Endothelial cell (in vitro differentiated cells): ENCODE measurements around the gene XYLT1. TPM values are rescaled to one million over a fixed set of nuclear protein-coding genes. Genes with fewer than 3 reads are reported as not detected.

Experiments
- DNase-seq: peaks from one replicate; pipeline ENCODE4 v3.0.0; 2021; ENCODE audit warnings: low spot score
- H3K27ac Mint-ChIP-seq: one replicate; pipeline ENCODE4 v1.8.0; 2021; ENCODE audit warnings: mixed read lengths, inconsistent platforms; ENCODE audit not compliant: unreplicated experiment
- H3K27me3 Mint-ChIP-seq: one replicate; pipeline ENCODE4 v1.8.0; 2021; ENCODE audit warnings: mild to moderate bottlenecking, moderate library complexity, mixed read lengths, inconsistent platforms; ENCODE audit not compliant: unreplicated experiment
- H3K36me3 Mint-ChIP-seq: one replicate; pipeline ENCODE4 v1.8.0; 2021; ENCODE audit warnings: mild to moderate bottlenecking, low read depth, mixed read lengths, inconsistent platforms; ENCODE audit not compliant: unreplicated experiment
- H3K4me1 Mint-ChIP-seq: one replicate; pipeline ENCODE4 v1.8.0; 2021; ENCODE audit warnings: mild to moderate bottlenecking, mixed read lengths, inconsistent platforms; ENCODE audit not compliant: unreplicated experiment
- H3K4me3 Mint-ChIP-seq: one replicate; pipeline ENCODE4 v1.8.0; 2021; ENCODE audit warnings: mild to moderate bottlenecking, mixed read lengths, inconsistent platforms; ENCODE audit not compliant: unreplicated experiment
- H3K9me3 Mint-ChIP-seq: one replicate; pipeline ENCODE4 v1.8.0; 2021; ENCODE audit warnings: mixed read lengths, inconsistent platforms; ENCODE audit not compliant: unreplicated experiment
- total RNA-seq: library from RNA; stranded (reverse); fragmentation: NEBNext Ultra II Directional; extraction: Animal tissue kit (Norgen Biotek cat#: 25700); gene quantifications from one replicate; pipeline ENCODE4 v1.2.1, GENCODE V29; 2021; ENCODE audit not compliant: unreplicated experiment
- TF ChIP-seq, protein P1 (sequence below): fragments of 200-600 bp; sonication (generic); IDR thresholded peaks from one replicate; pipeline ENCODE4 v1.5.0; 2021; ENCODE audit warnings: antibody characterized with exemption; ENCODE audit not compliant: unreplicated experiment

Gene XYLT1
- total RNA-seq, 1 donor from 2014 or later: 11.1 TPM

DNA sequence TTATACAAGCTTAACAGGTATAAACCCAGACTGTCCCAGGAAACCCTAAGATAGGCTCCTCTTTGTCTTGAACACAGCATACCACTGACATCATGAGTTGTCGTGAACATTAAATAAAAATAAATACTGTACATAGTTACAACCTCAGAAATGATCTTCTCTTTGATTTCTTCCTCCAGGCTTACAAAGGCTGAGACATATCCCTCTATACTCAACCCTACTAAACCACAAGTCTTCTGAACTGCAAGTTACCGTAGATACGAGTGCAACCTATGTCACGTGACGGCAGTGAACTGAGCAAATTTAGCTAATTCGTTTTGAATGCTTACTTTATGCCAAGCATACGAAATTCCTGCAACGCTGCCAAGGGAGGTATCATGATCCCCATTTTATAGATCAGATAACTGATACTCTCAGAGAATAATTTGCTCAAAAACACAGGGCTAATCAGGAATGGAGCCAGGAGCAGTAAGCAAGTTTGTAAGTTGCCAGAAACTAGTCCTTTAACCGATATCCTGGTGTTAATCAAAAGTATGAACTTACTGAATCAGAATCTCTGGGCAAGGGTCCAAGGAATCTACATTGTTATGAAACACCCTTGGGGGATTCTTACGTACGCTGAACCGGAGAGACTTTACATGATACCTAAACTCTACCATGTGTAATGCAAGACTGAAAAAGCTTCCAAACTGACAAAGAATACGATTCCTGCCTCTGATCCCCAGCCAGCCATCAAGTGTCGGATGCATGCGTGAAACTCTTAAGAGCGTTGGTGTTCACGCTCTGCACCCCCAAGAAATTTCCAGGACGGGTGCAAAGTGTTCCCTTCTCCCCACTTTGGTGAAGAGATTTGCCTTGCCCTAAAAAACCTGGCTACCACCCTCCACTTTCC lies 106.2 kb downstream of the XYLT1 start:
- Mint-ChIP-seq H3K27ac (no peak overlapping the region), H3K4me3 (no peak overlapping the region), H3K36me3 (no peaks in the 10 kb centered on the region), H3K9me3 (no peaks in the 10 kb centered on the region), H3K4me1 (peaks cover 11% of the 10 kb centered on the region), H3K27me3 (peaks cover 5% of the 10 kb centered on the region)
- TF ChIP-seq, protein P1, sequence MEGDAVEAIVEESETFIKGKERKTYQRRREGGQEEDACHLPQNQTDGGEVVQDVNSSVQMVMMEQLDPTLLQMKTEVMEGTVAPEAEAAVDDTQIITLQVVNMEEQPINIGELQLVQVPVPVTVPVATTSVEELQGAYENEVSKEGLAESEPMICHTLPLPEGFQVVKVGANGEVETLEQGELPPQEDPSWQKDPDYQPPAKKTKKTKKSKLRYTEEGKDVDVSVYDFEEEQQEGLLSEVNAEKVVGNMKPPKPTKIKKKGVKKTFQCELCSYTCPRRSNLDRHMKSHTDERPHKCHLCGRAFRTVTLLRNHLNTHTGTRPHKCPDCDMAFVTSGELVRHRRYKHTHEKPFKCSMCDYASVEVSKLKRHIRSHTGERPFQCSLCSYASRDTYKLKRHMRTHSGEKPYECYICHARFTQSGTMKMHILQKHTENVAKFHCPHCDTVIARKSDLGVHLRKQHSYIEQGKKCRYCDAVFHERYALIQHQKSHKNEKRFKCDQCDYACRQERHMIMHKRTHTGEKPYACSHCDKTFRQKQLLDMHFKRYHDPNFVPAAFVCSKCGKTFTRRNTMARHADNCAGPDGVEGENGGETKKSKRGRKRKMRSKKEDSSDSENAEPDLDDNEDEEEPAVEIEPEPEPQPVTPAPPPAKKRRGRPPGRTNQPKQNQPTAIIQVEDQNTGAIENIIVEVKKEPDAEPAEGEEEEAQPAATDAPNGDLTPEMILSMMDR: no peak
- DNase-seq: no peak

DNA sequence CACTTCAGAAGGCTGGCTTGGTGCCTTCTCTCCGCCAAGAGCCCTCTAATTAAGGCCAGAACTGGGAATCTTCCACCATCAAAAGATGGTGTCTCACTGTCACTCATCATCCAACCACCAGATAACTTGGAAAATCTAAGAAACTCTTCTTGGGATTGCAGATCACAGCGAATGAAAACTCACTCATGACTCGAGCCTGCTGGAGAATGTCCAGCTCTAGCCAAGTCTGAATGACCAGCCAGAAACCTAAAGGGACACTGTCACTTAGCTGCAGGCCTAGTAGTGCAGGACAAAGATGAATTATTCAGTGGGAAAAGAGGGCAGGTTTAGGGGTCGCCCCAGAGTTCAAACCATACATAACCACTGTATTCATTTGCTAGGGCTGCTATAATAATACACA lies 107.8 kb downstream of the XYLT1 start:
- Mint-ChIP-seq H3K27me3 (peaks cover 3% of the 10 kb centered on the region), H3K4me1 (peaks cover 8% of the 10 kb centered on the region), H3K36me3 (no peaks in the 10 kb centered on the region), H3K4me3 (no peak overlapping the region), H3K9me3 (no peaks in the 10 kb centered on the region), H3K27ac (no peak overlapping the region)
- TF ChIP-seq, protein P1: no peak
- no peak for DNase-seq

DNA sequence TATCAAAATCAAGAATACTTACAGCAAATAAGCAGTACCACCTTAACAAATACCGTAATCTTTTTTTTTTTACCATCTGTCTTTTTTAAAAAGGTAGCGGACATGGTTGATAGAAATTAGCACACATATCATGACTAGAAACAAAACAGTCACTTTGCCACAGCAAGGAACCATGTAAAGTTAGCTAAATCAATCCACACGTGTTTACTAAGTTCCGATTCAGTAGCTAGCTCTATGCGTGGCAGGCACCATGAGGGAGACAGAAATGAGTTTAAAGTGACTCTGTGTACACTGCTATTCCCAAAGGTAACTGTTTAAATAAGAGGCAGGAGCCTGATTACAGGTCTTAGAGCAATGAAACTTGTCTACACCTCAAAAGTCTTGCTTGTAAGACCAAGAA lies 108.6 kb downstream of the XYLT1 start:
- no peak overlapping the region for H3K27ac Mint-ChIP-seq
- peaks cover 3% of the 10 kb centered on the region for H3K27me3 Mint-ChIP-seq
- H3K36me3 Mint-ChIP-seq: no peaks in the 10 kb centered on the region
- TF ChIP-seq, protein P1: no peak
- peaks cover 11% of the 10 kb centered on the region for H3K4me1 Mint-ChIP-seq
- DNase-seq: no peak
- H3K4me3 Mint-ChIP-seq: no peak overlapping the region
- H3K9me3 Mint-ChIP-seq: no peaks in the 10 kb centered on the region

DNA sequence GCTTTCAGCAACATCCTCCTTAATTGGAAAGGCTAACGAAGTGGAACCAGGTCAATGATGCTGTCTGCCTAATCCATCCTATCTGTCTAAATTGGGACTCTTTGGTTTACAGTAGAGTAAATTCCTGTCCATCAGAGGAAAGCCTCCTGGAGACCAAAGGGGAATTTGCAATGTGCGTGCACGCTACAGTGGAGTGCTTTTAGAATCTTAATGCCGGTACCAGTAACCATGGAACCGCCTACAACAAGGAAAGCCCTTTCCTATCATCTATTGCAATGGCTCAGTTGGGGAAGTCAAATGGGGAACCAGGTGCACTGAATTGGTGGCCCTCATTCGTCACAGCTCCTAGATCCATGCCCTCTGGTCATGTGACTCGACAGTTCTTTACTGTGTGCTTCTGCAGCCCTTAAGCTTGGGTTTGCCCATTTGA lies 110.1 kb downstream of the XYLT1 start:
- Mint-ChIP-seq H3K4me1 (peaks cover 17% of the 10 kb centered on the region), H3K27me3 (peaks cover 3% of the 10 kb centered on the region), H3K4me3 (no peak overlapping the region), H3K36me3 (no peaks in the 10 kb centered on the region), H3K9me3 (no peaks in the 10 kb centered on the region), H3K27ac (no peak overlapping the region)
- TF ChIP-seq, protein P1: no peak
- no peak for DNase-seq

DNA sequence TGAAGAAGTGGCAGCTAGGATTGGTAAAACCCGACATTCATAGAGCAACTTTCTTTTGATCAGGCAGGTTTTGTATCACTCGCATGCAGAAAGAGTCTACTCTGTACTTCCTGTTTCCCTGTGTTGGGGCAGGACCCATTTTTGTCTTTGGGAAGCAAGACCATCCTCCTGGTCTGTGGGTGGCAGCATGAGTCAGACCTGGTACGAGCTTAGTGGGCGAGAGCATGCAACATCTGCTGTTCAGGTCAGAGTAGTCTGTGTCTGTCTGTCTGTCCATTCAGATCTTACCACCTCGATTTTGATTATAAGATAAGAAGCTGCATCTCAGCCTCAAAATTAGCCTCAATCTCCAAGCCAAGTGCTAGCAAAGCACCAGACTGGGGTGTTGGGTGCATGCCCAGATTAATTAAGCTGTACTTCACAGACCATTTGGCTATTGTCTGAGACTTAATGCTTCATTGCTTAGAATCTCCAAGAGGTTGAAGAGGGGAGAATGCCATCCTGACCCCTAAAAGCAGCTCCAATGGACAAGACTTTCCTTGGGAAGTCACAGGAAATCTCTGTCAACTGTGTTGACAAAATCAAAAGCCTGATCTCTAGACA lies 110.9 kb downstream of the XYLT1 start:
- TF ChIP-seq, protein P1: no peak
- H3K27ac Mint-ChIP-seq: no peak overlapping the region
- H3K4me1 Mint-ChIP-seq: peaks cover 17% of the 10 kb centered on the region
- no peak for DNase-seq
- peaks cover 3% of the 10 kb centered on the region for H3K27me3 Mint-ChIP-seq
- no peaks in the 10 kb centered on the region for H3K36me3 Mint-ChIP-seq
- H3K4me3 Mint-ChIP-seq: no peak overlapping the region
- H3K9me3 Mint-ChIP-seq: no peaks in the 10 kb centered on the region
